ENCODE measurements around the gene AGAP2.

- TF ChIP-seq CTCF (optimal IDR thresholded peaks at IDR 0.05 in 1 of 3, IDR thresholded peaks at IDR 0.05 in 1 of 3, conservative IDR thresholded peaks at IDR 0.05 in 1 of 3; ENCODE audit: extremely low read depth in 1 of 3, insufficient read depth in 2 of 3, low read length in 3 of 3) (no peak), EZH2 (IDR thresholded peaks at IDR 0.05; ENCODE audit: low read length) (no peak)
These were observed 25.5 kb upstream of the AGAP2 start for GRCh38 chr12:57763881-57764661.
